Neuronal stem cell (in vitro differentiated cells): ENCODE measurements around the gene ZDHHC3.

Source experiments
- DNase-seq: peaks from one replicate; pipeline ENCODE4 v3.0.0-alpha.2; 2013; ENCODE audit warnings: low spot score
- H2AFZ ChIP-seq: one replicate; pipeline ENCODE4 v1.6.1; 2013; ENCODE audit warnings: mild to moderate bottlenecking, low read length, inconsistent platforms
- H2AK5ac ChIP-seq: 2 replicates; pipeline ENCODE4 v1.6.1; 2013; ENCODE audit warnings: low read depth, mild to moderate bottlenecking, inconsistent platforms, low read length, moderate library complexity, mixed read lengths
- H2BK120ac ChIP-seq: 2 replicates; pipeline ENCODE4 v1.6.1; 2013; ENCODE audit warnings: low read depth, mild to moderate bottlenecking, inconsistent platforms, low read length, moderate library complexity, mixed read lengths
- H2BK12ac ChIP-seq: one replicate; pipeline ENCODE4 v1.6.1; 2013; ENCODE audit warnings: low read length, inconsistent platforms
- H2BK15ac ChIP-seq: 2 replicates; pipeline ENCODE4 v1.6.1; 2013; ENCODE audit warnings: mild to moderate bottlenecking, low read length, inconsistent platforms, mixed read lengths
- H2BK5ac ChIP-seq: one replicate; pipeline ENCODE4 v1.6.1; 2013; ENCODE audit warnings: inconsistent platforms, mild to moderate bottlenecking, low read length, moderate library complexity
- H3K14ac ChIP-seq: one replicate; pipeline ENCODE4 v1.6.1; 2013; ENCODE audit warnings: low read length, inconsistent platforms
- H3K18ac ChIP-seq: 2 replicates; pipeline ENCODE4 v1.6.1; 2013; ENCODE audit warnings: low read length, inconsistent platforms
- H3K23ac ChIP-seq: 2 replicates; pipeline ENCODE4 v1.6.1; 2013; ENCODE audit warnings: low read depth, mild to moderate bottlenecking, mixed read lengths, low read length, inconsistent platforms; ENCODE audit not compliant: poor library complexity
- H3K27ac ChIP-seq: replicated peaks from 3 replicates; pipeline ENCODE4 v1.5.1; 2013; ENCODE audit warnings: low read length, inconsistent platforms
- H3K27me3 ChIP-seq, 3 experiments: 2 replicates each; pipeline ENCODE4 v1.6.1; 2013; ENCODE audit warnings: low read length in 3 of 3, mild to moderate bottlenecking in 2 of 3, inconsistent platforms in 1 of 3, low read depth in 1 of 3, mixed read lengths in 1 of 3, moderate library complexity in 1 of 3; ENCODE audit not compliant: control insufficient read depth in 3 of 3, insufficient read depth in 3 of 3
- H3K36me3 ChIP-seq, 2 donors: replicated peaks in 1 of 2; 2 replicates each; pipeline ENCODE4 v1.6.1; 2013; ENCODE audit warnings: low read length in 2 of 2; ENCODE audit not compliant: control insufficient read depth in 2 of 2, insufficient read depth in 2 of 2
- H3K4ac ChIP-seq: 2 replicates; pipeline ENCODE4 v1.6.1; 2013; ENCODE audit warnings: inconsistent platforms, mild to moderate bottlenecking, low read length, moderate library complexity
- H3K4me1 ChIP-seq, 2 donors: 1 replicate in 1 of 2; 2 replicates in 1 of 2; pipeline ENCODE4 v1.6.1; 2013; ENCODE audit warnings: low read length in 2 of 2, low read depth in 1 of 2; ENCODE audit not compliant: control insufficient read depth in 2 of 2, insufficient read depth in 1 of 2
- H3K4me2 ChIP-seq: one replicate; pipeline ENCODE4 v1.6.1; 2013; ENCODE audit warnings: mild to moderate bottlenecking, low read length, inconsistent platforms; ENCODE audit not compliant: insufficient read depth, poor library complexity, severe bottlenecking
- H3K4me3 ChIP-seq, 2 donors: 2 replicates each; pipeline ENCODE4 v1.5.1; 2013; ENCODE audit warnings: low read length in 2 of 2, mild to moderate bottlenecking in 2 of 2, inconsistent platforms in 1 of 2, moderate library complexity in 1 of 2
- H3K79me1 ChIP-seq: one replicate; pipeline ENCODE4 v1.6.1; 2013; ENCODE audit warnings: low read depth, mild to moderate bottlenecking, inconsistent platforms, low read length, moderate library complexity
- H3K9ac ChIP-seq: one replicate; pipeline ENCODE4 v1.6.1; 2013; ENCODE audit warnings: mild to moderate bottlenecking, low read depth, low read length, inconsistent platforms; ENCODE audit not compliant: poor library complexity
- H3K9me3 ChIP-seq, 2 donors: replicated peaks in 1 of 2; 2 replicates each; pipeline versions ENCODE3 to v1.6.1; 2013; ENCODE audit warnings: low read length in 2 of 2, mild to moderate bottlenecking in 2 of 2, inconsistent platforms in 1 of 2, low read depth in 1 of 2, mixed read lengths in 1 of 2, moderate library complexity in 1 of 2; ENCODE audit not compliant: control insufficient read depth in 2 of 2, insufficient read depth in 1 of 2
- H4K8ac ChIP-seq: one replicate; pipeline ENCODE4 v1.6.1; 2013; ENCODE audit warnings: low read depth, mild to moderate bottlenecking, inconsistent platforms, low read length, moderate library complexity
- H4K91ac ChIP-seq: one replicate; pipeline ENCODE4 v1.6.1; 2013; ENCODE audit warnings: low read length, low read depth, mild to moderate bottlenecking, inconsistent platforms; ENCODE audit not compliant: poor library complexity
- WGBS, 2 donors: extraction: QIAGEN DNeasy Blood & Tissue Kit; methylation state at CpG; one replicate each; pipeline ENCODE4 v1.1.7; 2013; ENCODE audit warnings: missing lambda C conversion rate in 2 of 2, mixed read lengths in 1 of 2; ENCODE audit not compliant: insufficient read length in 2 of 2, insufficient replicate concordance in 1 of 2; ENCODE audit errors: extremely low coverage in 2 of 2; 5-methylcytosine and 5-hydroxymethylcytosine counted together

ZDHHC3 gene

GRCh38 chr3:45012577-45012976 lies 36.6 kb upstream of the ZDHHC3 start:
- no peak overlapping the region for H3K4me2 ChIP-seq
- H3K4ac ChIP-seq, result no peak overlapping the region
- no peaks in the 10 kb centered on the region for H3K79me1 ChIP-seq
- H2BK15ac ChIP-seq, result no peak overlapping the region
- no peak overlapping the region for H3K23ac ChIP-seq
- H3K9ac ChIP-seq, result no peak overlapping the region
- H4K8ac ChIP-seq, result no peak overlapping the region
- H3K18ac ChIP-seq, result no peak overlapping the region
- DNase-seq, result no peak
- no peak overlapping the region for H3K4me3 ChIP-seq
- no peak overlapping the region for H3K14ac ChIP-seq
- WGBS, 2 donors, result no CpG with 5 or more reads among the region's 4 CpGs
- H2AFZ ChIP-seq, result no peak overlapping the region
- H2BK5ac ChIP-seq, result no peak overlapping the region
- H3K9me3 ChIP-seq, result no peaks in the 10 kb centered on the region
- H3K27ac ChIP-seq, result no peak overlapping the region
- no peaks in the 10 kb centered on the region for H3K27me3 ChIP-seq
- no peak overlapping the region for H2BK120ac ChIP-seq
- H4K91ac ChIP-seq, result no peak overlapping the region
- no peak overlapping the region for H2AK5ac ChIP-seq
- H2BK12ac ChIP-seq, result no peak overlapping the region
- no peaks in the 10 kb centered on the region for H3K4me1 ChIP-seq
- H3K36me3 ChIP-seq, result peaks cover 17 to 68% of the 10 kb centered on the region in 2 donors

- no peak overlapping the region for H4K8ac ChIP-seq
- H2AFZ ChIP-seq, result no peak overlapping the region
- WGBS, 2 donors, result no CpG with 5 or more reads among the region's 7 CpGs
- no peak overlapping the region for H4K91ac ChIP-seq
- H2BK15ac ChIP-seq, result no peak overlapping the region
- peaks cover 4% of the 10 kb centered on the region for H3K79me1 ChIP-seq
- H3K4me2 ChIP-seq, result no peak overlapping the region
- H2AK5ac ChIP-seq, result no peak overlapping the region
- H3K23ac ChIP-seq, result no peak overlapping the region
- no peak overlapping the region for H2BK120ac ChIP-seq
- no peak overlapping the region for H3K14ac ChIP-seq
- peaks cover 22 to 74% of the 10 kb centered on the region in 2 donors for H3K36me3 ChIP-seq
- no peak overlapping the region for H3K9ac ChIP-seq
- no peak overlapping the region for H3K4me3 ChIP-seq
- H3K9me3 ChIP-seq, result peaks cover 0 to 2% of the 10 kb centered on the region in 2 donors
- no peak overlapping the region for H2BK12ac ChIP-seq
- no peak overlapping the region for H3K4ac ChIP-seq
- H2BK5ac ChIP-seq, result no peak overlapping the region
- no peaks in the 10 kb centered on the region for H3K4me1 ChIP-seq
- no peaks in the 10 kb centered on the region for H3K27me3 ChIP-seq
- H3K18ac ChIP-seq, result no peak overlapping the region
- no peak for DNase-seq
- H3K27ac ChIP-seq, result no peak overlapping the region
Measured at GRCh38 chr3:45011756-45012508, 36.0 kb upstream of the ZDHHC3 start.

- no peak for DNase-seq
- Histone ChIP-seq H2BK120ac (no peak overlapping the region), H3K4me3 (no peak overlapping the region), H2BK15ac (no peak overlapping the region), H3K79me1 (peaks cover 4% of the 10 kb centered on the region), H3K9me3 (peaks cover 0 to 2% of the 10 kb centered on the region in 2 donors), H2AK5ac (no peak overlapping the region), H3K18ac (no peak overlapping the region), H3K27me3 (no peaks in the 10 kb centered on the region), H3K4ac (no peak overlapping the region), H3K9ac (no peak overlapping the region), H3K23ac (no peak overlapping the region), H3K14ac (no peak overlapping the region), H3K36me3 (peaks cover 24 to 77% of the 10 kb centered on the region in 2 donors), H3K27ac (no peak overlapping the region), H4K91ac (no peak overlapping the region), H2AFZ (no peak overlapping the region), H2BK5ac (no peak overlapping the region), H4K8ac (no peak overlapping the region), H3K4me1 (no peaks in the 10 kb centered on the region), H3K4me2 (no peak overlapping the region), H2BK12ac (no peak overlapping the region)
- WGBS, 2 donors, result no CpG with 5 or more reads among the region's 3 CpGs
Measured at GRCh38 chr3:45010811-45011333, 34.9 kb upstream of the ZDHHC3 start.

GRCh38 chr3:45009868-45010267 lies 33.9 kb upstream of the ZDHHC3 start:
- Histone ChIP-seq H3K79me1 (peaks cover 4% of the 10 kb centered on the region), H2AFZ (no peak overlapping the region), H3K27ac (no peak overlapping the region), H3K9me3 (peaks cover 8 to 10% of the 10 kb centered on the region in 2 donors), H4K91ac (no peak overlapping the region), H2AK5ac (no peak overlapping the region), H2BK120ac (no peak overlapping the region), H2BK15ac (no peak overlapping the region), H3K14ac (no peak overlapping the region), H3K4me2 (no peak overlapping the region), H3K9ac (no peak overlapping the region), H2BK5ac (no peak overlapping the region), H3K4ac (no peak overlapping the region), H3K18ac (no peak overlapping the region), H3K36me3 (peaks cover 28 to 78% of the 10 kb centered on the region in 2 donors), H3K4me3 (no peak overlapping the region), H3K4me1 (no peaks in the 10 kb centered on the region), H3K23ac (no peak overlapping the region), H2BK12ac (no peak overlapping the region), H3K27me3 (no peaks in the 10 kb centered on the region), H4K8ac (no peak overlapping the region)
- no CpG with 5 or more reads among the region's 1 CpG for WGBS, 2 donors
- DNase-seq, result no peak
